Measurements from ENCODE around the gene PDGFRB.

DNA sequence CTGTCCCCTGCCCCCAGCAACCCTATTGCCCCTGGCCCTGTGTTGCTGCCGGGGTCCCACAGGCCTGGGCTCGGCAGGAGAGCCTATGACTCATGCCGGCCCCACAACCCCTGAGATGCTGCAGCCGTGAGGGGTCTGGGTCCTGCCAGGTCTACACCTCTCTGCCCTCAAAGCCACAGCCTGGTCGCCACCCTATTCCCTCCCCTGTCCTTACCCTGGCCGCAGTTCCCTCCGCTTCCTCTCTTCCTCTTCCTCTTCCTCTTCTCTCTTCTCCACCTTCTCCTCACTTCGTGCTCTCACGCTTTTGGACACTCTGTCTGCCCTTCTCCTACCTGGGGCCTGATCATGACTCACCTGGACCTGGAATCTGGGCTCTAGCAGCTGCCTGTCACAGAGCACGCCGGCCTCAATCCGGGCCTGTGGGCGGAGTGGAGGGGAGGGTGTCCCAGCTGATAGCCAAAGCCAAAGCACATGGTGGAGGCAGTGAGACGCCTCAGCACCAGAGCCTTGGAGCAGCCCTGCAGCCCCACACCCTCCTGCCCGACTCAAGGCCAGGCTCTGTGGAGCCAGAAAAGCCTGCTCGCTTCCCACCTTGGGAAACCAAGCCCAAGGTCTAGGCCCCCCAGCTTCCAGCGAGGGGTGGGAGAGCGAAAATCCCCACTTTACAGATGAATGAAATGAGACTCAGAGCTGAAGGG is 42.4 kb downstream of the PDGFRB start:
- TF ChIP-seq, protein P1, sequence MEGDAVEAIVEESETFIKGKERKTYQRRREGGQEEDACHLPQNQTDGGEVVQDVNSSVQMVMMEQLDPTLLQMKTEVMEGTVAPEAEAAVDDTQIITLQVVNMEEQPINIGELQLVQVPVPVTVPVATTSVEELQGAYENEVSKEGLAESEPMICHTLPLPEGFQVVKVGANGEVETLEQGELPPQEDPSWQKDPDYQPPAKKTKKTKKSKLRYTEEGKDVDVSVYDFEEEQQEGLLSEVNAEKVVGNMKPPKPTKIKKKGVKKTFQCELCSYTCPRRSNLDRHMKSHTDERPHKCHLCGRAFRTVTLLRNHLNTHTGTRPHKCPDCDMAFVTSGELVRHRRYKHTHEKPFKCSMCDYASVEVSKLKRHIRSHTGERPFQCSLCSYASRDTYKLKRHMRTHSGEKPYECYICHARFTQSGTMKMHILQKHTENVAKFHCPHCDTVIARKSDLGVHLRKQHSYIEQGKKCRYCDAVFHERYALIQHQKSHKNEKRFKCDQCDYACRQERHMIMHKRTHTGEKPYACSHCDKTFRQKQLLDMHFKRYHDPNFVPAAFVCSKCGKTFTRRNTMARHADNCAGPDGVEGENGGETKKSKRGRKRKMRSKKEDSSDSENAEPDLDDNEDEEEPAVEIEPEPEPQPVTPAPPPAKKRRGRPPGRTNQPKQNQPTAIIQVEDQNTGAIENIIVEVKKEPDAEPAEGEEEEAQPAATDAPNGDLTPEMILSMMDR (IDR thresholded peaks at IDR 0.05): no peak
- TF ChIP-seq POLR2A (IDR thresholded peaks at IDR 0.05): no peak

Data from body of pancreas (tissue), 4 donors.